H1 (cell line): ENCODE results near the gene GRAP. TPM values are rescaled to one million over a fixed set of nuclear protein-coding genes. Genes with fewer than 3 reads are reported as not detected.
"Not testable (repeated sequence)": the region's sequence is repeated elsewhere in the genome, so short reads cannot be mapped to it uniquely, and the experiment has no call there.

Experiments
- CTCF ChIA-PET: fragments of 300-600 bp; sonication (Branson Sonifier 250); formaldehyde crosslinking; loops from one replicate; lab custom pipeline; 2021; ENCODE audit not compliant: partially characterized antibody; lab: Charles Lee
- POLR2A ChIA-PET: fragments of 300-600 bp; sonication (Branson Sonifier 250); formaldehyde crosslinking; loops from one replicate; lab custom pipeline; 2021; ENCODE audit warnings: inconsistent platforms; ENCODE audit not compliant: partially characterized antibody; lab: Charles Lee
- DNase-seq, 2 experiments: peaks; one replicate each; pipeline versions ENCODE4 v3.0.0 to v3.0.0-alpha.2; 2010 to 2022; ENCODE audit warnings: low spot score in 2 of 2, low read depth in 1 of 2, mixed read lengths in 1 of 2
- FAIRE-seq: peaks from 2 replicates; lab custom pipeline; 2011; peaks lifted over from hg19 to GRCh38; lab: Jason Lieb, UNC
- H2AFZ ChIP-seq: 2 replicates; pipeline ENCODE4 v1.8.1; 2012; ENCODE audit warnings: low read length, inconsistent platforms
- H2AK5ac ChIP-seq: 2 replicates; pipeline ENCODE4 v1.6.1; 2013; ENCODE audit warnings: low read depth, low read length
- H2BK120ac ChIP-seq: replicated peaks from 2 replicates; pipeline ENCODE3; 2013; ENCODE audit warnings: low read depth, low read length, inconsistent platforms
- H2BK12ac ChIP-seq: 2 replicates; pipeline ENCODE4 v1.6.1; 2013; ENCODE audit warnings: low read depth, low read length
- H2BK15ac ChIP-seq: 2 replicates; pipeline ENCODE4 v1.6.1; 2013; ENCODE audit warnings: low read length
- H2BK20ac ChIP-seq: 2 replicates; pipeline ENCODE4 v1.6.1; 2013; ENCODE audit warnings: low read length
- H2BK5ac ChIP-seq: 2 replicates; pipeline ENCODE4 v1.6.1; 2013; ENCODE audit warnings: low read depth, low read length
- H3K14ac ChIP-seq: 2 replicates; pipeline ENCODE4 v1.6.1; 2013; ENCODE audit warnings: inconsistent platforms; ENCODE audit not compliant: insufficient read length
- H3K18ac ChIP-seq: 2 replicates; pipeline ENCODE4 v1.6.1; 2013; ENCODE audit warnings: low read length; ENCODE audit errors: extremely low read depth
- H3K23ac ChIP-seq: 2 replicates; pipeline ENCODE4 v1.6.1; 2013; ENCODE audit warnings: inconsistent platforms; ENCODE audit not compliant: insufficient read length
- H3K23me2 ChIP-seq: 2 replicates; pipeline ENCODE4 v1.6.1; 2013; ENCODE audit warnings: low read depth, low read length
- H3K27ac ChIP-seq: 2 replicates; pipeline ENCODE4 v1.6.1; 2011; ENCODE audit warnings: low read depth, low read length, inconsistent platforms
- H3K27me3 ChIP-seq, 4 experiments: replicated peaks in 1 of 4; 1 replicate in 1 of 4; 2 replicates in 3 of 4; pipeline versions ENCODE4 v1.6.1 to v1.8.1; 2011 to 2013; ENCODE audit warnings: low read length in 3 of 4, mild to moderate bottlenecking in 3 of 4, inconsistent platforms in 2 of 4, mixed read lengths in 2 of 4, moderate library complexity in 1 of 4; ENCODE audit not compliant: control insufficient read depth in 3 of 4, insufficient read depth in 3 of 4; ENCODE audit errors: extremely low read depth in 1 of 4
- H3K36me3 ChIP-seq, 4 experiments: 2 replicates each; pipeline versions ENCODE4 v1.6.1 to v1.8.1; 2011 to 2013; ENCODE audit warnings: mild to moderate bottlenecking in 4 of 4, low read length in 3 of 4, moderate library complexity in 2 of 4, control low read depth in 1 of 4, inconsistent platforms in 1 of 4; ENCODE audit not compliant: insufficient read depth in 4 of 4, control insufficient read depth in 2 of 4
- H3K4ac ChIP-seq: replicated peaks from 2 replicates; pipeline ENCODE3; 2013; ENCODE audit warnings: low read length, low read depth, mixed read lengths, inconsistent platforms; ENCODE audit not compliant: insufficient read length
- H3K4me1 ChIP-seq, 4 experiments: replicated peaks in 1 of 4; 1 replicate in 1 of 4; 2 replicates in 3 of 4; pipeline versions ENCODE4 v1.6.1 to v1.8.1; 2011 to 2013; ENCODE audit warnings: low read length in 3 of 4, inconsistent platforms in 2 of 4, mixed read lengths in 1 of 4; ENCODE audit not compliant: insufficient read depth in 4 of 4, control insufficient read depth in 3 of 4
- H3K4me2 ChIP-seq, 2 experiments: 2 replicates each; pipeline versions ENCODE4 v1.6.1 to v1.8.1; 2011 to 2013; ENCODE audit warnings: low read depth in 2 of 2, low read length in 2 of 2, control low read depth in 1 of 2, inconsistent platforms in 1 of 2, mild to moderate bottlenecking in 1 of 2; ENCODE audit not compliant: insufficient read depth in 1 of 2
- H3K4me3 ChIP-seq, 4 experiments: fragments of 200-600, 300-600 bp in 1 of 4; sonication (generic), shearing (Covaris generic), sonication (Bioruptor Twin) in 1 of 4; 2 replicates each; pipeline versions ENCODE4 v1.5.1 to v1.8.1; 2011 to 2016; ENCODE audit warnings: low read length in 4 of 4, low read depth in 3 of 4, control low read depth in 2 of 4, inconsistent platforms in 2 of 4, mild to moderate bottlenecking in 2 of 4, mixed read lengths in 1 of 4, moderate library complexity in 1 of 4; ENCODE audit not compliant: insufficient read depth in 2 of 4; ENCODE audit errors: extremely low read depth in 1 of 4
- H3K56ac ChIP-seq: replicated peaks from 2 replicates; pipeline ENCODE3; 2013; ENCODE audit warnings: low read depth, mild to moderate bottlenecking, mixed read lengths, low read length, inconsistent platforms; ENCODE audit not compliant: insufficient read length
- H3K79me1 ChIP-seq: 2 replicates; pipeline ENCODE4 v1.6.1; 2013; ENCODE audit warnings: low read depth, low read length, control low read depth
- H3K79me2 ChIP-seq, 2 experiments: 2 replicates each; pipeline versions ENCODE4 v1.6.1 to v1.8.1; 2012 to 2013; ENCODE audit warnings: low read length in 2 of 2, mild to moderate bottlenecking in 2 of 2, inconsistent platforms in 1 of 2; ENCODE audit not compliant: insufficient read depth in 2 of 2, control insufficient read depth in 1 of 2
- H3K9ac ChIP-seq, 4 experiments: replicated peaks in 1 of 4; 1 replicate in 1 of 4; 2 replicates in 3 of 4; pipeline versions ENCODE4 v1.6.1 to v1.8.1; 2011 to 2013; ENCODE audit warnings: low read depth in 3 of 4, low read length in 3 of 4, control low read depth in 2 of 4, mild to moderate bottlenecking in 2 of 4, moderate library complexity in 2 of 4, inconsistent platforms in 1 of 4; ENCODE audit errors: extremely low read depth in 1 of 4
- H3K9me3 ChIP-seq, 2 experiments: 2 replicates each; pipeline versions ENCODE4 v1.6.1 to v1.8.1; 2012 to 2013; ENCODE audit warnings: mild to moderate bottlenecking in 2 of 2, moderate library complexity in 2 of 2, control low read depth in 1 of 2, inconsistent platforms in 1 of 2, low read depth in 1 of 2, low read length in 1 of 2, mixed read lengths in 1 of 2; ENCODE audit not compliant: insufficient read depth in 2 of 2
- H4K20me1 ChIP-seq, 2 experiments: replicated peaks in 1 of 2; 2 replicates each; pipeline versions ENCODE3 to v1.8.1; 2011 to 2013; ENCODE audit warnings: inconsistent platforms in 2 of 2, low read length in 2 of 2, mild to moderate bottlenecking in 1 of 2; ENCODE audit not compliant: insufficient read depth in 2 of 2, control insufficient read depth in 1 of 2
- H4K5ac ChIP-seq: 2 replicates; pipeline ENCODE4 v1.6.1; 2013; ENCODE audit warnings: low read length, low read depth, mixed read lengths, inconsistent platforms; ENCODE audit not compliant: insufficient read length
- H4K8ac ChIP-seq: 2 replicates; pipeline ENCODE4 v1.8.0; 2013; ENCODE audit warnings: mild to moderate bottlenecking, moderate library complexity, low read length, inconsistent platforms; ENCODE audit not compliant: insufficient read depth; ENCODE audit errors: extremely low read depth
- H4K91ac ChIP-seq: replicated peaks from 2 replicates; pipeline ENCODE3; 2013; ENCODE audit warnings: low read length, mixed read lengths, inconsistent platforms; ENCODE audit not compliant: insufficient read length
- WGBS, 2 experiments: shearing (Covaris generic) in 1 of 2; methylation state at CpG; one replicate each; pipeline versions ENCODE4 v1.1.6 to v1.1.7; 2013 to 2015; ENCODE audit warnings: low lambda C conversion rate in 2 of 2, mixed read lengths in 2 of 2, inconsistent platforms in 1 of 2, low coverage in 1 of 2, missing lambda C conversion rate in 1 of 2; ENCODE audit not compliant: insufficient replicate concordance in 2 of 2, insufficient coverage in 1 of 2, insufficient read length in 1 of 2; ENCODE audit errors: extremely low coverage in 1 of 2, missing lambda C conversion rate in 1 of 2; 5-methylcytosine and 5-hydroxymethylcytosine counted together
- polyA plus RNA-seq, 7 experiments: library from polyadenylated mRNA; depleted of rRNA in 3 of 7; stranded (reverse) in 5 of 7; unstranded in 2 of 7; fragments of >200 nt in 5 of 7; fragments of 200-250 nt in 2 of 7; gene quantifications; 1 replicate in 5 of 7; 2 replicates in 1 of 7; 4 replicates in 1 of 7; pipeline versions ENCODE4 v1.2.1 to v1.2.3, GENCODE V29; 2011 to 2013; ENCODE audit warnings: missing spikeins in 2 of 7, mixed read lengths in 2 of 7
- total RNA-seq: library from RNA; stranded (reverse); fragmentation: NEBNext Ultra II Directional; extraction: Animal tissue kit (Norgen Biotek cat#: 25700); gene quantifications from 2 replicates; pipeline ENCODE4 v1.2.1, GENCODE V29; 2021

The GRAP gene
- total and polyA plus RNA-seq, 2 of the 8 experiments (the other 6 are each of a cell fraction or from before 2014, with no cell fraction given): 0.18 to 0.24 TPM

- H3K79me1 ChIP-seq, H3K36me3 ChIP-seq, H3K27ac ChIP-seq, H4K5ac ChIP-seq, H2AFZ ChIP-seq, H3K9me3 ChIP-seq, DNase-seq, H3K23me2 ChIP-seq, H3K4me3 ChIP-seq, H3K14ac ChIP-seq, H2BK20ac ChIP-seq, H3K4ac ChIP-seq, H3K4me2 ChIP-seq, H4K8ac ChIP-seq, CTCF ChIA-PET, H3K18ac ChIP-seq, H2AK5ac ChIP-seq, H4K20me1 ChIP-seq, H3K23ac ChIP-seq, FAIRE-seq, H2BK12ac ChIP-seq, H2BK15ac ChIP-seq, H3K79me2 ChIP-seq, H3K9ac ChIP-seq, H3K4me1 ChIP-seq, H3K27me3 ChIP-seq, H3K56ac ChIP-seq, POLR2A ChIA-PET, H4K91ac ChIP-seq, H2BK120ac ChIP-seq, H2BK5ac ChIP-seq: not testable (repeated sequence)
- WGBS, 2 experiments: no CpG with 5 or more reads among the region's 9 CpGs
Observed at GRCh38 chr17:19040350-19040749, 6.4 kb downstream of the GRAP start.

GRCh38 chr17:19038730-19039129 lies 8.0 kb downstream of the GRAP start:
- H4K20me1 ChIP-seq, H3K4me2 ChIP-seq, H4K8ac ChIP-seq, H3K27me3 ChIP-seq, H3K23ac ChIP-seq, H2BK5ac ChIP-seq, FAIRE-seq, H3K23me2 ChIP-seq, H3K56ac ChIP-seq, H3K4me3 ChIP-seq, H3K9ac ChIP-seq, H3K36me3 ChIP-seq, H3K79me2 ChIP-seq, H2AK5ac ChIP-seq, H3K18ac ChIP-seq, H3K14ac ChIP-seq, H3K27ac ChIP-seq, H2BK120ac ChIP-seq, H3K4me1 ChIP-seq, H3K4ac ChIP-seq, H3K79me1 ChIP-seq, H2BK12ac ChIP-seq, DNase-seq, H2BK20ac ChIP-seq, H2BK15ac ChIP-seq, H4K5ac ChIP-seq, POLR2A ChIA-PET, H3K9me3 ChIP-seq, H4K91ac ChIP-seq, CTCF ChIA-PET, H2AFZ ChIP-seq: not testable (repeated sequence)
- WGBS, 2 experiments: no CpG with 5 or more reads among the region's 12 CpGs
